Measurements from ENCODE around the gene NFAM1. TPM values are rescaled to one million over a fixed set of nuclear protein-coding genes. Genes with fewer than 3 reads are reported as not detected.

Gene NFAM1
- total RNA-seq, 1 experiment from 2014 or later, result 0.12 TPM

- BruUV-seq (replicated peaks), result no TSS peak
- H4K20me1 ChIP-seq (ENCODE audit: insufficient read depth), result no peaks in the 10 kb centered on the region
Measured at GRCh38 chr22:42418811-42419242, 13.4 kb downstream of the NFAM1 start.

GRCh38 chr22:42417645-42418305 is 14.4 kb downstream of the NFAM1 start:
- H3K27ac ChIP-seq (ENCODE audit: low read depth, low read length), result no peak overlapping the region
- TF ChIP-seq RAD21 (IDR thresholded peaks at IDR 0.05; ENCODE audit: low read depth) (no peak), ATF3 (IDR thresholded peaks at IDR 0.05) (no peak), POLR2A (IDR thresholded peaks at IDR 0.05; ENCODE audit: borderline replicate concordance, extremely low read depth, insufficient read depth, insufficient read length) (no peak), ZBTB33 (IDR thresholded peaks at IDR 0.05; ENCODE audit: extremely low read depth, insufficient replicate concordance, low read length) (no peak), EZH2phosphoT487 (IDR thresholded peaks at IDR 0.05; ENCODE audit: borderline replicate concordance) (no peak), SRF (IDR thresholded peaks at IDR 0.05; ENCODE audit: low read depth) (no peak), CEBPB (IDR thresholded peaks at IDR 0.05; ENCODE audit: low read depth) (no peak)
- no peaks in the 10 kb centered on the region for H3K27me3 ChIP-seq (ENCODE audit: insufficient read depth, low read length)
- ATAC-seq, result no peak
- no peaks in the 10 kb centered on the region for H3K79me2 ChIP-seq (ENCODE audit: insufficient read depth, low read length)
- peaks cover 7 to 8% of the 10 kb centered on the region in 2 experiments for H3K4me1 ChIP-seq (ENCODE audit: control insufficient read depth in 1 of 2, insufficient read depth in 2 of 2, low read length in 2 of 2)
- no peak overlapping the region for H2AFZ ChIP-seq (ENCODE audit: low read depth, low read length, poor library complexity, severe bottlenecking)
- no TSS peak for BruUV-seq (replicated peaks)
- no peak overlapping the region for H3K4me2 ChIP-seq (ENCODE audit: low read length)
- no peak overlapping the region for H3K9ac ChIP-seq (ENCODE audit: low read length)
- H3K4me3 ChIP-seq (replicated peaks in 1 of 2; ENCODE audit: low read depth in 1 of 2, low read length in 2 of 2), result no peak overlapping the region
- DNase-seq (ENCODE audit: low read depth, low spot score), result no peak
- ChIA-PET CTCF (no interaction called here), POLR2A (no interaction called here), RAD21 (ENCODE audit: low non-redundant PET in 1 of 2, low total read pairs in 2 of 2, uncharacterized antibody in 2 of 2, unreplicated experiment in 2 of 2) (no interaction called here)
- no peaks in the 10 kb centered on the region for H3K9me2 ChIP-seq (ENCODE audit: insufficient read depth)
- no peaks in the 10 kb centered on the region for H3K9me3 ChIP-seq (ENCODE audit: control insufficient read depth in 1 of 2, insufficient read depth in 1 of 2, low read depth in 1 of 2, low read length in 2 of 2)
- no peaks in the 10 kb centered on the region for H3K36me3 ChIP-seq (ENCODE audit: control insufficient read depth in 1 of 2, insufficient read depth in 2 of 2, low read length in 2 of 2)
- no peaks in the 10 kb centered on the region for H4K20me1 ChIP-seq (ENCODE audit: insufficient read depth)
- intact Hi-C loops (cut with micrococcal nuclease), result no loop called here

More at GRCh38 chr22:42418811-42419242, 13.4 kb downstream of the NFAM1 start:
- DNase-seq (ENCODE audit: low read depth, low spot score), result no peak
- POLR2A ChIA-PET, result no interaction called here
- H3K4me1 ChIP-seq (ENCODE audit: control insufficient read depth in 1 of 2, insufficient read depth in 2 of 2, low read length in 2 of 2), result peaks cover 7 to 8% of the 10 kb centered on the region in 2 experiments
- no peaks in the 10 kb centered on the region for H3K27me3 ChIP-seq (ENCODE audit: insufficient read depth, low read length)
- RAD21 ChIA-PET (ENCODE audit: low non-redundant PET in 1 of 2, low total read pairs in 2 of 2, uncharacterized antibody in 2 of 2, unreplicated experiment in 2 of 2), result no interaction called here
- H3K9me3 ChIP-seq (ENCODE audit: control insufficient read depth in 1 of 2, insufficient read depth in 1 of 2, low read depth in 1 of 2, low read length in 2 of 2), result no peaks in the 10 kb centered on the region
- no peak overlapping the region for H3K27ac ChIP-seq (ENCODE audit: low read depth, low read length)
- peak overlapping the region; percentile 17; the same call in 1 of the 2 replicates for H3K4me2 ChIP-seq (ENCODE audit: low read length)
- H2AFZ ChIP-seq (ENCODE audit: low read depth, low read length, poor library complexity, severe bottlenecking), result no peak overlapping the region
- no peak overlapping the region for H3K9ac ChIP-seq (ENCODE audit: low read length)
- no peak for TF ChIP-seq EZH2phosphoT487 (IDR thresholded peaks at IDR 0.05; ENCODE audit: borderline replicate concordance)
- TF ChIP-seq EGR1 (IDR thresholded peaks at IDR 0.05; ENCODE audit: low read depth), result peak; percentile 65
- CTCF ChIA-PET, result no interaction called here
- ATAC-seq, result no peak
- intact Hi-C loops (cut with micrococcal nuclease), result no loop called here
- no peaks in the 10 kb centered on the region for H3K79me2 ChIP-seq (ENCODE audit: insufficient read depth, low read length)
- H3K9me2 ChIP-seq (ENCODE audit: insufficient read depth), result no peaks in the 10 kb centered on the region
- H3K36me3 ChIP-seq (ENCODE audit: control insufficient read depth in 1 of 2, insufficient read depth in 2 of 2, low read length in 2 of 2), result no peaks in the 10 kb centered on the region
- no peak overlapping the region for H3K4me3 ChIP-seq (replicated peaks in 1 of 2; ENCODE audit: low read depth in 1 of 2, low read length in 2 of 2)
